Dermis microvascular lymphatic vessel endothelial cell (primary cell): Measurements from ENCODE around the gene KRT6B. TPM values are rescaled to one million over a fixed set of nuclear protein-coding genes. Genes with fewer than 3 reads are reported as not detected.

Source experiments
- DNase-seq, 2 donors: peaks; one replicate each; pipeline versions ENCODE4 v3.0.0 to v3.0.0-alpha.2; 2010; ENCODE audit warnings: low read depth in 2 of 2
- total RNA-seq: library from RNA; depleted of rRNA; stranded (reverse); fragments of >200 nt; gene quantifications from 2 replicates; pipeline ENCODE4 v1.2.1, GENCODE V29; 2014

KRT6B gene
- total RNA-seq, 1 donor from 2014 or later = not detected

DNA sequence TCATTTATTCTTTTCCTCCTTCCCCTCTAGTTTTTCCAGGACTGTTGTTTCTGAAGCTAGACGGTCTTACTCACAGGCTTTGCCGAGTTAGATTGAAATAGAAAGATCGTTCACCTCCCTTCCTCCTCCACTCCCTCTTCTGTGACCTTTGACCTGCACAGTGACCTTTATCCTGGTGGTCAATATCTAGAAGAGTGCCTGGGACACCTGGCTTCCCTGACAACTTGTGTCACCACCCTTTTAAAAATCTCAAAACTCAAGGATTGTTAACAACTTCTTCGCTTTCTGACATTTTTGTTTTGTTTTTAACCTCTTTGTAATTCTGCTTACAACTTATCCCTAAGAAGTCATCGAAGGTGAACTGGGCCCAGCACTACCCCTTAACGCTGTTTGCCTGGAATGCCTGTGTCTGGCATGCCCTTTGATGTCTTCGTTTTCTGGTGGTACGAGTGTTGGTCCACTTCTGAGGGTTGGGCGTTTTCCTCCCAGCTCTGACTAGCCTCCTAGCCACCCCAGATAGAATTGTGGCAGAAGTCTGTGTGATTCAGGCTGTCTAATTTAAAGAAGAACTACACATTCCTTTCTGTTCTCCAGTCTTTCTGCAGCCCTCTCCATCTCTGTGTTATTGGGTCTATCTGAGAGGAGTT, 15.0 kb downstream of the KRT6B start:
- no peak for DNase-seq

DNA sequence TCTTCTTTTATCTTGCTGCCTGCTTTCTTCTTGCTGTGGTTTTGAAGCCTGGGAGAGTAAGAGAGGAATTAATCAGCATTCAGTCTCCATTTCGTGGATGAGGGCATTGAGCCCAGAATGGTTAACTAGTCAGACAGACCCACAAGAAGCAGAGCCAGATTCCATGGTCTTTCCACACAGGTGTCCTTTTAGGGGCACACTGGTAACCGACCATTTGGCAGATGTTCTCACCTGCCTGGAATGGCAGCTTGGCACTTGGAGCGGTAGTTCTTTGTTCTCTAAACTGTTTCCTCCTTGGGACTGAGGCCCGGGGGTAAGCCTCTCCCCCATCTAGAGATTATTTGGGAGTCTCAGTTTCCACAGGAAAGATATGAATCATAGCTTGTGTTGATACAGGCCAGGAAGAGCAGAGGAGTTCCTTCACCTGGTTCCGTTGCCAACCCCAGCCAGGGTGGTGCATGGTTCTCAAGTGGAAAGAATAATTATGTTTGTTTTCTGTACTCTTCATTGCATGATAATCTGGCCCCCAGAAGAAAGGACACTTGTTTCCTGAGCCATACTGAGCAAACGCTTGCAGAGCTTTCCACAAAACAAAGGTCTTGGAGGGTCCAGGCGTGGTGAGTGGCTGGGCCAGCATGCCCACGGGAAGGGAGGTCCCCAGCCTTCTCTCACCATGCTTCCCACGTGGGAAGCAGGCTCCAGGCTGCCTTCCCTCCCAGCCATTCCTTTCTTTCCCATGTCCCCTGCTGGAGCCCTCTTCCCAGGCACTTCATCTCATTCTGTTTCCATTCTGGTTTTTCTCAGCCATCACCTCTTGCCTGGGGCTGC, 15.7 kb downstream of the KRT6B start:
- peak in 1 of 2 donors; percentile 63 for DNase-seq

DNA sequence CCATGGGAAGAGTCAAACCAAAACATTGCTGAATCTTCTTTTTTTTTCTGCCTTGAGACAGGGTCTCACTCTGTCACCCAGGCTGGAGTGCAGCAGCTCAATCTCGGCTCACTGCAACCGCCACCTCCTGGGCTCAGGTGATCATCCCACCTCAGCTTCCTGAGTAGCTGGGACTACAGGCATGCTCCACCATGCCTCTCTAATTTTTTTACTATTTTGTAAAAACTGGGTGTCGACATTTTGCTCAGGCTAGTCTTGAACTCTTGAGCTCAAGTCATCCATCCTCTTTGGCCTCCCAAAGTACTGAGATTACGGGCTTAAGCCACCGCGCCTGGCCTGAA, 16.3 kb downstream of the KRT6B start:
- DNase-seq = no peak

DNA sequence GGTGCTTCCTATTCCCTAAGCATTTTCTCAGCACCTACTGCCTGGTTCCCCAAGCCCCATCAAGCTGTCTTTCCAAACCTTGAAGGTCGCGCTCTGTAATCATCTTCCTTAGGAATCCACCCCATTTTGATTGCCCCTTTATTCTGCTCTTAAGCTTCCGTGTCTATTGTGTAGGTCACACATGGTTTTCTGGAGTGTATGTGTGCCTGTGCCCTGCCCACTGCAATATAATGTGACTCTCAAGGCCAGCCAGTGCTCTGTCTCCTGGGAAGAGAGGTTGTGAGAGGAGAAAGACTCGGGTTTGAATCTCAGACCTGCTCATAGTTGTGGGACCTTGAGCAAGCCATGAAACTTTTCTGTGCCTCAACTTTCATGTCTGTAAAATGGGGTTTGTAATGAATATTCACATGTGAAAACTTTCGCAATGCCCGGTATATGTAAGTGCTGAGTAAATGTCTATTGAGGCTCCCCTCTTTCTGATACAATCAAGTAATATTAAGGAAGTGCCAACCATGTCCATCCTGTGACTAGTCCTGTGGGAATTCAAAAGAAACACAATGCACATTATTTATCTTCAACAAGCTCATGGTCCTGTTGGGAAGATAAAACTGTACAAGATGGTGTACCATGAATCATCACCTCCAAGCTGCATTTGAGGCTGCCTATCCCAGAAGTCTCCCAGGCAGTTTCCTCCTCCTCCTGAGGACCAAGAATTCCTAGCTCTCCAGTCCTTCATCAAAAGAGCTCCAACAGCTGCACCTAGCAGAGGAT, 17.0 kb downstream of the KRT6B start:
- DNase-seq = peak in 1 of 2 donors; percentile 40

DNA sequence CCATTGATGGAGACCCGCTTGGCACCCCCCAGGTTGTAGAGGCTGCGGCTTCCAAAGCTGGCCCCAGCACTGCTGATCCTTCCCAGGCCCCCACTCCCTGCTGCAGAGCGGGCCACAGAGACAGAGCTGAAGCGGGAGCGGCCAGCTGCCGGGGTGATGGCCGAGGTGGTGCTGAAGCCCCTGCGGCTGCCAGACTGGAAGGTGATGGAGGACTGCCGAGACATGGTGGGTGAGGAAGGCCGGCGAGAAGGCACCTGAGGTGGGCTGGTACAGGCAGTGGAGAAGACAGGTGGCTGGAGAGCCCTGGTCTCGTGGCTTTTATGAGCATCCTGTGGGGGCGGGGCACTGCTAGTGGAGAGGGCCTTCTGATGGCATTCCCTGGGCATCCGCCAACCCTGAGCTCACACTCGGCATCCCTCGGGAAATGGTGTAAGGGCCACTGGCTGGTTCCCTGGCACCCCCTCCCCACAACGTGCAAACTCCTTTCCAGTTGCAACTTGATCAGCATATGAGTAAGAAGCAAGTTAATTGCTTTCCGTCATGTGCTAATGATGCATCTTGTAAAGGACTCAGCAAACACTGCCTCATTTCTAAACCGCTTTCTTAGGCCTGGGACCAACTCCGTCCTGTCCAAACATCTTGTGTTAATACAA, 17.7 kb downstream of the KRT6B start, which contains the start of gene KRT75:
TSS of gene KRT75 (minus strand) at position 291 of the 653 bp plus-strand sequence. CDS start at position 224, 67 bp downstream.
- no peak for DNase-seq

DNA sequence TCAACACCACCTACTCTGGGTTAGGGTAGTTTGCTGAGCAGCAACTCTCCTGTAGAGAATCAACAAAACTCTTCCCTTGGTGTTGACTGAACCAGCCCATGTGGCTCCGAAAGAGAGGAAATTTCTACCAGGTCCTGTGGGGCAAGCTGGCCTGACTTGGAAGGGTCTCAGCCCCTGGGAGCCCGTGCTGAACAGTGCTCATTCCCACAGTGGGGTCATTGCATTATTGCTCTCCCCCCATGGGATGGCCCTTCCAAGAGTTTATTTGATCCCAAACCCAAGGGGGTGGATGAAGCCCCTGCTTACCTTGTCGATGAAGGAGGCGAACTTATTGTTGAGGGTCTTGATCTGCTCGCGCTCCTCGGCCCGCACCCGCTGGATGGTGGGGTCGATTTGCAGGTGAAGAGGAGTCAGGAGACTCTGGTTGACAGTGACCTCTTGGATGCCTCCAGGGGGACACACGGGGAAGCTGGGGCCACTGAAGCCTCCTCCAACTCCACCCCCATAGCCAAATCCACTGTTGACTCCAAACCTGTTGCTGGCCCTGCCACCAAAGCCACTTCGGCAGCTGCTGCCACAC, 18.4 kb downstream of the KRT6B start:
- DNase-seq = no peak

DNA sequence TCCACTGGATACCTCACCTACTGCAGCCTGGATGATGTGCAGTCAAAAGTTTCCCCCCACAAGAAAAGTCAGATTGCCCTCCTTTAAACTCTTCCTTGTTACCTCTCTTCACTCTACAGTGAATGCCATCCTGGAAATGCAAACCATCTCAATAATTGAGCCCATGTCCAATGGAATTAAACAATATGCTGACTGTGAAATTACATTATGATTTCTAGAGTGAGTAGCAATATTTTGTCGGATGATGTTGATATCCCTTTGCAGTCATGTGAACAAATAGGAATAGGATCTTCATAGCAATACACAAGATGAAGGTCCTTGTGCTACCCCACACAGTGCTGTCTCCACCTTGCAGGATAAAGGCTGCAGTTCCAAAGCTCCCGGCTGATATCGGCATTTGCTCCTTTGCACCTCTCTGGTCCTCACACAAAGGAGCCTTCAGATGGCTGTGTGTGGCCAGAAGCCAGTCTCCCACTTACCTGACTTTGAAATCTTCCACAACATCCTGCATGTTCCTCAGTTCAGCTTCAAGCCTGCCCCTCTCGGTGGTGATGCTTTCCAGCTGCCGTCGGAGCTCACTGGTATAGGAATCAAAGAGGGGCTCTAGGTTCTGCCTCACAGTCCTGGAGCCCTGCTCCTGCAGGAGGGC, 19.3 kb downstream of the KRT6B start:
- DNase-seq = no peak

DNA sequence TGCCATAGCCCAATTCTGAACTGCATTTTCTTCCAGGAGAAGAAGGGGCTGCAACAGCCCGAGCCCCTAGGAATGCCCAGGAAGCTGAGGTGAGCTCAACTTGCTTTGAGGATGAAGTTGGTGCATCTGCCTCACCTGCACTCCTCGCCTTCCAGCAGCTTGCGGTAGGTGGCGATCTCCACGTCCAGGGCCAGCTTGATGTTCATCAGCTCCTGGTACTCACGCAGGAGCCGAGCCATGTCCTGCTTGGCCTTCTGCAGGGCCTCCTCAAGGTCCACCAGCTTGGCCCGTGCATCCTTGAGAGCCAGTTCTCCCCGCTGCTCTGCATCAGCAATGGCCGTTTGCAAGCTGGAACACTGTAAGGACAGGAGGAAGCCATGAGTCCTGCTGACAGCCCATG, 23.8 kb downstream of the KRT6B start:
- DNase-seq = no peak

DNA sequence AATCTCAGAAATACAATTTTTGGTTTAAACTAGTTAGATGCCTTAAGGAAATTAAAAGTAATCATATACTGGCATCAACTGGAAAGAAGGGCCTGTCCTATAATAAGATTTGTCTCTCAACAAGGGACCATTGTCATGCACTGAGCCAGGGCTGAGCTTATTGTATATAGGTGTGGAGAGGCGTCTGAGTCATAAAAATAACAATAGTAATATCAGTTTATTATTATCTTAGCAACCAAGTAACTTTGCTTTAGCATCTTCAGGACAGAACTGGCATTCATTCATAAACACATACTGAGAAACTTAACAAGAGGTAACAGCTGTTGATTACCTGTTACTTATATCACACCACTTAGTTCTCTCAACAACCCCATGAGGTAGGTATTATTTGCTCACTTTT, 24.9 kb downstream of the KRT6B start:
- peak in 1 of 2 donors; percentile 32 for DNase-seq

DNA sequence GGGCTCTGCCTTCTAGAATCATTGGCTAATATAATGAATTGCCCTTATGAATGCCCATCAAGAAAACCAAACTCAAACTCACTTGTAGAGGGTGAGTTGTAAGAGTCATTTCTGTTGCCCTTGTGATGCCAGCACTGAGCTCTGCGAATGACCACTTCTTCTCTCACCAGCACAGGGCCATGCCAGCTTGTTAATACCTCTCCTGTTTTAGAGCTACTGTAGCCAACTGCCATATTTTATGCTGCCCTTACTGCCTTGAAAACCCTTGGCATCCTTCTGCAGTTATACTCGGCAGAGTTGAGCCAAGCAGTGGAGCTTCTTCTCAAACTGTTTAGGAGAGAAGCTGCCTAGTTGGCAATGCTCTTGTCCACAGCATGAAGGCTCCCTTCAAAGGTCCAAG, 25.9 kb downstream of the KRT6B start:
- no peak for DNase-seq

DNA sequence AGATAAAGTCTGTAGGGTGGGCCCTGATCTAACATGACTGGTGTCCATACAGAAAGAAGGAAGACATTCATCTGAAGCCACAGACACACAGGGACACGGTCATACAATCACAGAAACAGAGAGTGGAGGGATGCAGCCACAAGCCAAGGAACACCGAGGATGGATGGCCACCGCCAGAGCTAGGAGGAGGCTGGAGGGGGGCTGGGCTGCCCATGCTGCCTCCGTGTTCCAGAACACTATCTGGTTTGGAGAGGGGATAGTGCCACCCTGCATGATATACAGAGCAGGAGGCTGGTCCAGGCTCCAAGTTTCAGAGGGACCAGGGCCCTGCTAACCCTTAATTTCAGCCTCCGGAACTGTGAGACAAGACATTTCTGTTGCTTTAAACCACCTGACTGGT, 26.5 kb downstream of the KRT6B start:
- DNase-seq = no peak

DNA sequence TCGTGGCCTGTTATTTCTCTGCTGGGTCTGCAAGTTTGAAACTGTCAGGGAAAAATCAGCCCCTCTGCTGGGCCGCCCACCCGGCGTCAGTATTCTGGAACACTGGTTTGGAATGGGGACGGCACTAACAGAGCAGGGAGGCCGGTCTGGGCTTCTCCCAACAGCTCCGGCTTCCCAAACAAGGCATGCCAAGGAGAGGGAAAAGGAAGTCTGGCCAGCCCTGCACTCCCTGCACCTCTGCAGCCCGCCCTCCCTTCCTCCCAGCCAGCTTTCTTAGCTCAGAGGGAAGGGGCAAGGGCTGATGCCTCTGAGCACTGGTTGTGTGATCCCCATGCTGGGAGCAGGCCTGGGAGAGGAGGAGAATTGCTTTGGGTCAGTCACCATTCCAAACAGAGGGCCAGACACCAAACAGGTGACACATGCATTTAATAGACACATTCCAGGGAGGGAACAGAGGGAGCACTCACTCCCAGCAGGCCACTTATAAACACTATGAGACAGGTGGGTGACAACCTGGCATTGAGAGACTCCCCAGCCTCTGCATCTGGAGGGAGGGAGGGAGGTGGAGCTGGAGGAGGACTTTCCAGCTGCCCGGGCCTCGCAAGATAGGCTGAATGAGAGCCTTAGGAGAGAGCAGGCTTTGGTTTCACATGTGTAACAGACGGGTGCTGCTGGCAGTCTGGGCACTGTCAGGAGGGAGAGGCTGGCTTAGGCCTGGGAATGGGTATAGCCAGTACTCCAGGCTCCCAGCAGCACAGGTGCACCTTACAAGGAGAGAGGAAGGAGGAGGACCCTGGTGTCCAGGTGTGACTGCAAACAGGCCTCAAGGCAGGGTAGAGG, 28.1 kb downstream of the KRT6B start:
- no peak for DNase-seq

DNA sequence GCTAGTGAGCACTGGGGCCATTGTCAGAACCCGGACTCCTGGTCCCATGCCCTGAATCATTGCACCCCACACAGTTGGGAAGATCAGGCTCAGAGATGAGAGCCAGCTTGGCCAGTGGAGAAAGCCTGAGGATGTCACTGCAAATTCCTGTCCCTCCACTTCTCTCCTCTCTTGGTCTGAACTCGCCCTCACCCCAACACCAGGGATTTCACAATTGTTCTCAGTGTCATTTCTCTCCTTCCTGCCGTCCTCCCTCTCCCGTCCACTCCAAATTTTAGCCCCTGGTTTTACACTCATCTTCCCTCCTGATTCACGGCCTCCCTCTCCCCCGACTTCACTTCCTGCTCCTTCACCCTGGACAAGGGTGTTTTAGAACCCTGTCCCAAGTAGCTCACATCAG, 28.9 kb downstream of the KRT6B start:
- DNase-seq = no peak

DNA sequence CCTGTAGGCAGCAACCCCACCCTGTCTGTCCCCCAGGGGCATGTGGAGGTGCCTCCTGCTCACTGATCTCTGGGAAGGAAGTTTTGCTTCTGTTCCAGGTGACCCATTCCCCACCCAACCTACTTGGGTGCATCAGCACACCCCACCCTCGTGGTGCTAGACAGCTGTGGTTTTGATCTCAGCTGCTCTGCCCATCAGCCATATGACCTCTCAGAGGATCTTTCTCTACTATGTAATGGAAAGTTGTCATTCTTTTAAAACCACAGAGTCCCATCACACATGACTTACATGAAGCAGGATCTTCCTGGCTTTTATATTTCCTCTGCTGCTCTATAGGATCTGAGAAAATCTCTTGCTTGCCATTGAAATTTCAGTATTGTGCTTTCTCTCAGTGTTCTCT, 32.3 kb downstream of the KRT6B start:
- no peak for DNase-seq

DNA sequence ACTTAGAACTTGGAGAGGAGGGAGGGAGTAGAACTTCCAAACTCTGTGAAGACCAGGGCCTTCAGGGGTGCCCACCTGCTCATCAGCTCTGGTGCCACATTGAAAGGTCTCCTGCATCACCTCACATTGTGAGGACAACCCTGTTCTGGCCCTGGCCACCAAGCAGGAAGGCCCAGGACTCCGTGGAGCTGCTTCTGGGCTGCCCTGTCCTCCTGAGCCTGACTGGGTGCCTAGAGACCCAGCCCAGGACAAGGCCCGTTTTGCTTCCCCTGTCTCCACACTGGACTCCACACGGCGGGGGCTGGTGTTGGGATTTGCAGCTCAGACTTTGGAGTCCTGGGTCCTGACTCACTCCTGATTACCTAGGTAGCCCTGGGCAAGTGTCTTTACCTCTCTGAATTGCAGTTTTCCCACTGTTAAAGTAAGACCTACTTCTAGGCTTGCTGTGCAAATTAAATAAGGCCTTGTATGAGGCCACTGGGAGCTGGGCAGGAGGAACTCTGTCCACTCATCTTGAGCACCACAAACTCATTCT, 33.3 kb downstream of the KRT6B start:
- no peak for DNase-seq

DNA sequence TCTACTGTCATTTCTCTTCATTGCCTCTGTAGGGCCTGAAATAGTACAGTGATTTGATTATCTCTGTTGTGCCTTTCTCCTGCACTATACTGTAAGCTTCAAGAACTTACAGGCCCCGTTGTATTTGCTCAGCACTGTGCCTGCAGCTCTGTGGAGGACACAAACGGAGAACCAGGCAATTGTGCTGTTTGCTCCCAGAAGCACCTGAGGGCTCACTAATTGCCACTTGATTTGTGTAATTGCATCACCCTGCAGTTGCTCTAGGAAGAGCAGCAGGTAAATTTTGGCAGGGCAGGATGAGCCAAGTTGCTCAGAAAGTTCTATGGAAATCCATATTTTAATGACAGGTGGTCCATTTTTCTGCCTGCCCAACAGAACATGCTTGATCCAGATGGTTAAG, 34.2 kb downstream of the KRT6B start:
- DNase-seq = no peak

DNA sequence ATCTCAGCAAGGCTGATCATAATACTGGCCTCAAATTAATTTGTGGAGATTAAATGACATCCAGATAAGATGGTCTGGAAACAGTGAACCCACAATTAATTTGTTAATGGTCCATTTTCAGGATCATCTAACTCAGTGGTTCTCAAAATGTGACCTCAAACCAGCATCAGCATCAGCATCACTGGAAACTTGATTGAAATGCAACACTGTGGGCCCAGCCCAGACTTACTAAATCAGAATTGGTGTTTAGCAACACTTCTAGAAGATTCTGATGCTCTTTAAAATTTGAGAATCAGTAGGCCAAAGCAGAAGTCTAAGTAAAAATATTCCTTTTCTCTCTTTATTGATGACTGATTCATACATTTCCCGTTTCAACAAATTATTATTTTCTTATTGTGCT, 35.2 kb downstream of the KRT6B start:
- no peak for DNase-seq

DNA sequence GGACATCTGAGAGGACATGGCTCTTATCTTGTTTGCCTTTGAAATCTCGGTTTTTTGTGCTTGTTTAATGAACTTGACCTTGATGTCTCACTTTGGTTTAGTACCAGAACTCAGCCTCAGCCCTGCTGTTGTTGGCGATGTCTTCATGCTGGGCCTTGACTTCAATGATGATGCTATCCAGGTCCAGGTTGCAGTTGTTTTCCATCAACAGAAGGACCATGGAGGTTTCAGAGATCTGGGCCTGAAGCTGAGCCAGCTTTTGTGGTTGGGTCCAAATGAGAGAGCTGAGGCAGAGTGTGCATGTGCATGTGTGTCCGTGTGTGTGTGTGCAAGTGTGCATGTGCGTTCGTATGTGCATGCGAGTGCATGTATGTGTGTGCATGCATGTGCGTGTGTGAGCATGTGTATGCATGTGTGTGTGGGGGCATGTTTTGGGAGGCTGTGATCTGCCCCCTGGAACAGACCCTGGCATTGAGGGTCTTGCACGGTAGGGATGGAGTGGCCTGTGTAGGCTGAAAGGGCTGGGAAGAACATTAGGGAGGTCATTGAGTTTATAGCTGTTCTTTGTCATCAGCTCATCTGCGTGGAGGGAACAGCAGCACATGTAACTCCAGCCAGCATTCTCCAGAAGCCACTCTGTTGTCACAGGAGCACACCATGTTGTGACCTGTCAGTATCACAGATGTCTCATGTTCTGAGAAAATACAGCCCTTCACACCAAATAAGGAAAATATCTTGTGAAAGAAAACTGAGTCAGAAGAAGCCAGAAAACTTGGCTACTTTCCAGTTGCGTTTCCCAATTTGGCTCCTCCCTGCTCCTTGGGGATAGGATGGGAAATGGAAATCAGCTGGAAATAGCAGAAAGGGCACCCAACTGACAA, 35.8 kb downstream of the KRT6B start:
- DNase-seq = peak in 1 of 2 donors; percentile 5

DNA sequence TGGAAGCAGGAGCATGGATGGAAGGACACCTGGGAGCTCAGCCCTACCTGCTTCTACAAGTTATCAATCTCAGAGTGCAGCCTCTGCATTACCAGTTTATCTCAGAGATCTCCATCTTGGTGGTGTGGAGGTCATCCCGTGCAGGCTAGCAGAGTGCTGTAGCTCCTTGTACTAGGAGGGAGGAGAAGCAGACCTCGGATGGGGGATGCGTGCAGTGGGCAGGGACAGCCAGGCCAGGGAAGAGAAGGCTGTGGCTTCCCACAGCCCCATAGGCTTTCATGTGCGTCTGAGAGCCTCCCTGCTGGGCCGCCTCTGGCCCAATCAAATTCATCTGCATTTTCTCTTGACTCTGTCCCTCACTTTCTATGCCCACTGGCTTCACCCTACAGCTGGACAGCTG, 37.0 kb downstream of the KRT6B start:
- no peak for DNase-seq
